Motor neuron (in vitro differentiated cells): Measurements from ENCODE around the gene ANG. TPM values are rescaled to one million over a fixed set of nuclear protein-coding genes. Genes with fewer than 3 reads are reported as not detected.
"Not testable (repeated sequence)": the region's sequence is repeated elsewhere in the genome, so short reads cannot be mapped to it uniquely, and the experiment has no call there.

ENCODE experiments used
- ATAC-seq, 8 experiments: fragments of 200-7000 bp; cut with Tn5 transposase; replicated peaks in 6 of 8; 2 replicates each; pipeline ENCODE4 v1.8.0; 2021; ENCODE audit warnings: mild to moderate bottlenecking in 8 of 8, moderate library complexity in 8 of 8
- H3K27ac ChIP-seq, 2 donors: fragments of 250-450 bp; sonication (Bioruptor Pico); 2 replicates each; pipeline ENCODE4 v1.9.0; 2021; ENCODE audit warnings: antibody characterized with exemption in 2 of 2, mild to moderate bottlenecking in 2 of 2, moderate library complexity in 1 of 2
- H3K4me1 ChIP-seq, 2 donors: fragments of 250-450 bp; sonication (Bioruptor Pico); replicated peaks in 1 of 2; 2 replicates each; pipeline ENCODE4 v1.6.1; 2021; ENCODE audit warnings: antibody characterized with exemption in 2 of 2, mild to moderate bottlenecking in 2 of 2, moderate library complexity in 1 of 2
- H3K4me3 ChIP-seq, 5 donors: fragments of 250-450 bp; sonication (Bioruptor Pico); 2 replicates each; pipeline ENCODE4 v1.9.0; 2021; ENCODE audit warnings: antibody characterized with exemption in 5 of 5, mild to moderate bottlenecking in 5 of 5, moderate library complexity in 4 of 5
- WGBS, 10 experiments: fragments of 450-650 bp; shearing (Covaris generic); methylation state at CpG; one replicate each; pipeline ENCODE4 v1.0.0; 2022; 5-methylcytosine and 5-hydroxymethylcytosine counted together
- in situ Hi-C, 9 experiments: fragments of 400-800 bp; cut with MboI; loops; one replicate each; pipeline ENCODE4 v1.15.0; 2021; ENCODE audit warnings: low sequenced_read_pairs in 9 of 9, low pct_unique_long_range_greater_than_20kb in 2 of 9; ENCODE audit not compliant: unreplicated experiment in 9 of 9
- total RNA-seq, 8 experiments: library from RNA; unstranded; fragments of 300-600 nt; gene quantifications; 2 replicates each; pipeline versions ENCODE4 v1.2.3 to v1.2.4, GENCODE V29; 2022

ANG gene
- total RNA-seq = 1 to 10 TPM in 6 of 8 experiments, under 1 TPM in 1, not detected in 1; 0.96 to 7.4 (median 2.0) TPM

GRCh38 chr14:20688167-20688839 lies at the start of gene ANG:
TSS of gene ANG (plus strand) at chr14:20688764. CDS start at chr14:20693565, 4,801 bp downstream.
- WGBS, 10 experiments = 40 to 97% (median 79%) methylated on average over 1 to 7 of the region's 7 CpGs; no CpG with 5 or more reads in 1 of the 10 experiments
- no peak within 1 kb of the TSS for H3K4me3 ChIP-seq
- no peak within 1 kb of the TSS for H3K27ac ChIP-seq
- in situ Hi-C loops = loop anchor here in 2 of 9 experiments (25.0 kb wide), 1 partner anchor 351 kb away; the partner anchor contains the start of genes CCNB1IP1 (in 2 of the 2) and PARP2 (in 2 of the 2)
- no peak for ATAC-seq
- no peaks in the 10 kb centered on the region for H3K4me1 ChIP-seq

GRCh38 chr14:20641591-20641990 lies 47.0 kb upstream of the ANG start, which contains the start of gene OR6S1:
TSS of gene OR6S1 (minus strand) at chr14:20641691. CDS start at chr14:20641691, 0 bp downstream.
- Histone ChIP-seq H3K27ac (no peak within 1 kb of the TSS), H3K4me3 (no peak within 1 kb of the TSS), H3K4me1 (no peaks in the 10 kb centered on the region)
- in situ Hi-C loops = no loop called here
- WGBS, 10 experiments = 36 to 100% (median 85%) methylated on average over 1 to 2 of the region's 2 CpGs; no CpG with 5 or more reads in 3 of the 10 experiments
- no peak for ATAC-seq

GRCh38 chr14:20642182-20642581 lies 46.4 kb upstream of the ANG start:
- no peak for ATAC-seq
- Histone ChIP-seq H3K27ac (no peak overlapping the region), H3K4me1 (no peaks in the 10 kb centered on the region), H3K4me3 (no peak overlapping the region)
- WGBS, 10 experiments = 48 to 83% (median 72%) methylated on average over 1 to 7 of the region's 7 CpGs; no CpG with 5 or more reads in 2 of the 10 experiments
- in situ Hi-C loops = no loop called here

GRCh38 chr14:20642755-20643154 lies 45.8 kb upstream of the ANG start:
- 0 to 20% (median 4%) methylated on average over 1 to 2 of the region's 3 CpGs; no CpG with 5 or more reads in 6 of the 10 experiments for WGBS, 10 experiments
- ATAC-seq, H3K27ac ChIP-seq, H3K4me1 ChIP-seq, in situ Hi-C loops, H3K4me3 ChIP-seq: not testable (repeated sequence)

- H3K4me1 ChIP-seq = no peaks in the 10 kb centered on the region
- no peak for ATAC-seq
- H3K4me3 ChIP-seq = no peak overlapping the region
- WGBS, 10 experiments = 50 to 100% (median 88%) methylated on average over 1 to 2 of the region's 2 CpGs; no CpG with 5 or more reads in 6 of the 10 experiments
- H3K27ac ChIP-seq = no peak overlapping the region
- in situ Hi-C loops = no loop called here
Measured at GRCh38 chr14:20644520-20644919, 44.0 kb upstream of the ANG start.

GRCh38 chr14:20645481-20645880 lies 43.1 kb upstream of the ANG start:
- no peak overlapping the region for H3K27ac ChIP-seq
- in situ Hi-C loops = no loop called here
- no peaks in the 10 kb centered on the region for H3K4me1 ChIP-seq
- WGBS, 10 experiments = 0 to 100% (median 60%) methylated on average over 1 of the region's 1 CpG; no CpG with 5 or more reads in 3 of the 10 experiments
- H3K4me3 ChIP-seq = no peak overlapping the region
- no peak for ATAC-seq

- in situ Hi-C loops = no loop called here
- Histone ChIP-seq H3K4me1 (no peaks in the 10 kb centered on the region), H3K27ac (no peak overlapping the region), H3K4me3 (peak overlapping the region in 4 of 5 donors; percentile 18 to 34 (median 33))
- WGBS, 10 experiments = 0 to 4% (median 1%) methylated on average over 4 to 13 of the region's 39 CpGs; no CpG with 5 or more reads in 5 of the 10 experiments
- ATAC-seq = peak; percentile 72 to 95 (median 90)
Measured at GRCh38 chr14:20652996-20653975, 35.3 kb upstream of the ANG start.

GRCh38 chr14:20655851-20656250 lies 32.7 kb upstream of the ANG start:
- Histone ChIP-seq H3K27ac (no peak overlapping the region), H3K4me1 (no peaks in the 10 kb centered on the region), H3K4me3 (no peak overlapping the region)
- in situ Hi-C loops = no loop called here
- WGBS, 10 experiments = 0 to 100% (median 56%) methylated on average over 1 to 3 of the region's 4 CpGs; no CpG with 5 or more reads in 1 of the 10 experiments
- no peak for ATAC-seq

- WGBS, 10 experiments = 48 to 75% (median 60%) methylated on average over 2 to 4 of the region's 4 CpGs; no CpG with 5 or more reads in 4 of the 10 experiments
- ATAC-seq = no peak
- in situ Hi-C loops = no loop called here
- no peaks in the 10 kb centered on the region for H3K4me1 ChIP-seq
- H3K27ac ChIP-seq = no peak overlapping the region
- no peak overlapping the region for H3K4me3 ChIP-seq
Measured at GRCh38 chr14:20656274-20656673, 32.3 kb upstream of the ANG start.

GRCh38 chr14:20657216-20658211 lies 31.1 kb upstream of the ANG start:
- no peak overlapping the region for H3K27ac ChIP-seq
- no peak overlapping the region for H3K4me3 ChIP-seq
- peak in 2 of 8 experiments; percentile 30 to 53 for ATAC-seq
- WGBS, 10 experiments = 0 to 60% (median 18%) methylated on average over 1 to 17 of the region's 28 CpGs
- no peaks in the 10 kb centered on the region for H3K4me1 ChIP-seq
- in situ Hi-C loops = no loop called here

- in situ Hi-C loops = no loop called here
- no peak overlapping the region for H3K4me3 ChIP-seq
- WGBS, 10 experiments = 33 to 60% (median 41%) methylated on average over 1 of the region's 3 CpGs; no CpG with 5 or more reads in 6 of the 10 experiments
- ATAC-seq = no peak
- H3K27ac ChIP-seq = no peak overlapping the region
- H3K4me1 ChIP-seq = no peaks in the 10 kb centered on the region
Measured at GRCh38 chr14:20658246-20658645, 30.3 kb upstream of the ANG start.

GRCh38 chr14:20659336-20659735 lies 29.2 kb upstream of the ANG start:
- in situ Hi-C loops = no loop called here
- H3K4me3 ChIP-seq = no peak overlapping the region
- 11 to 52% (median 20%) methylated on average over 1 to 4 of the region's 6 CpGs; no CpG with 5 or more reads in 5 of the 10 experiments for WGBS, 10 experiments
- H3K4me1 ChIP-seq = no peaks in the 10 kb centered on the region
- no peak for ATAC-seq
- no peak overlapping the region for H3K27ac ChIP-seq
